ENCODE data around the gene ZNF536.

- TF ChIP-seq CTCF (IDR thresholded peaks at IDR 0.05) (no peak), POLR2A (IDR thresholded peaks at IDR 0.05) (no peak)
These were observed 47.2 kb upstream of the ZNF536 start for GRCh38 chr19:30324982-30325381.

Data from tibial nerve (tissue), 3 donors.